ENCODE measurements around the gene ZNF573.

DNA sequence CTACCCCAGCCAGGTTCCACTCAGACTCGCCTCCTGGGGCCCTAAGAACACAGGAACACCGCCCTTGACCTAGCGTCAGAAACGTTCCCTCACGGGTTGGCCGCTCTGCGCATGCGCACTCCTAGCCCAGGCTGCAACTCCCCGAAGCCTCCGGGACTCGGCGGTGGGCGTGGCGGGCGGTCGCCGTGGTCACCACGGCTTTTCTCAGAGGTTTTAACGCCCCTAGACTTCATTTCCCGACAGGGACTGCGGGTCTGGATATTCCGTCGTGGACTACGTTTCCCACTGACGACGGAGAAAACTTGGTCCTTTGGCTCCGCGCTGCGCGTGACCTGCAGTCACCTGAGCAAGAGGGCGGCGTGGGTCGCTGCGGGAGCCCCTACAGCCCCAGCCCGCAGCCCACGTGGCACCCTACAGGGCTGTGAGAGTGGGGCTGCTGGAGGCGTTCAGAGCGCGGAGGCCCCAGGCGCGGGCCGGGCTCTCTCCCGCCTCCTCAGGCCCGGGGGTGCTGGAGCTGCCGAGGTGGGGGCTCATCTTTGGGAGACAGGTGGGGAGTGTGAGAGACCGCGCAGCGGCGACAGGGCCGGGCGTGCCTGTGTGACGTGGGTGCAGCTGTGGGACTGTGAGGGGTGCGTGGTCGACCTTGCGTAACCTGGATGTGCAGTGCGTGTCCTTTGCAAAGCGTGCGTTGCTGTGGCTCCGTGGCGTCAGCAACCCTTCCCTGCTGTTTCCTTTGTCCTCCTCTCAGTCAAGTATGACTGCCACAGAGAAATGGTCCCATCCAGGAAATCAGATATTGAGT lies 38.0 kb upstream of the ZNF573 start:
- no peak for TF ChIP-seq POLR2A (IDR thresholded peaks at IDR 0.05; ENCODE audit: low read length)
- no peak for TF ChIP-seq GATA1 (IDR thresholded peaks at IDR 0.05; ENCODE audit: low read depth, low read length)
